ENCODE results near the gene HAT1.

The HAT1 gene, protein sequence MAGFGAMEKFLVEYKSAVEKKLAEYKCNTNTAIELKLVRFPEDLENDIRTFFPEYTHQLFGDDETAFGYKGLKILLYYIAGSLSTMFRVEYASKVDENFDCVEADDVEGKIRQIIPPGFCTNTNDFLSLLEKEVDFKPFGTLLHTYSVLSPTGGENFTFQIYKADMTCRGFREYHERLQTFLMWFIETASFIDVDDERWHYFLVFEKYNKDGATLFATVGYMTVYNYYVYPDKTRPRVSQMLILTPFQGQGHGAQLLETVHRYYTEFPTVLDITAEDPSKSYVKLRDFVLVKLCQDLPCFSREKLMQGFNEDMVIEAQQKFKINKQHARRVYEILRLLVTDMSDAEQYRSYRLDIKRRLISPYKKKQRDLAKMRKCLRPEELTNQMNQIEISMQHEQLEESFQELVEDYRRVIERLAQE

DNA sequence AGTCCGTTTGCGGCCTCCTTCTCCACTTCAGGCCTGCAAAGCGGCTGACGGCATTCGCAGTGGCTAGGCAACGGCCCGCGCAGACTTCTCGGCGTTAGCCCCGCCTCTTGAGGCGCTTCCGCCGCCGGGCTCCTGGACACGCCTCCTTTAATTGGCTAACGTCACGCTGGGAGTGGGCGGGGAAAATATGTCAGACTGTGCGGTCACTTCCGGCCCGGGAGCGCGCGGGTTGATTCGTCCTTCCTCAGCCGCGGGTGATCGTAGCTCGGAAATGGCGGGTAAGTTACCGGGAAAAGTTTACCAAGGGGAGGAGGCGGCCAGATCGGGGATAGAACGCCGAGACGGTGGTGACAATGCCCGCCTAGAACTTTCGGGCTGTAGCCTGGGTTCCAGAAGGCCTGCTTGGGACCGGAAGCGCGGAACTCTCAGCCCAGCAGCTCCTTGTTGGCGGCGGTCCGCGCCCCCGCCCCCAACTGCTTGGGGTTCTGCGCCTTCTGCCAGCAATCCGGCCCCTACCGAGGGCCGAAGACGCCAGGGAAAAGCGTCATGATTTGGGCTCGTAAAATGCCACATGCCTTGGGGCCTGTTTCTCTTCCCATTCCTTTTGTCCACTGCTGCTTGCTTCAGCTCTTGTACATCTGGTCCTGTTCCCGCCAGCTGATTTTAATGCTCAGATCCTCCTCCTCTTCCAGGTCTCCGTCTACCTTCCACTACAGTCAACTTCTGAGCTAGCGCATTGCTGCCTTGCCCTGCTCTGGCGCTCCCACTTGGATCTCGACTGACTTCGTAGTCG, at the start of gene HAT1:
Gene HAT1, plus strand, starts transcription at position 232 of the 793 bp plus-strand sequence. Its CDS starts 40 bp downstream, at position 272.
- peak; percentile 96 for FAIRE-seq
- TF ChIP-seq POLR2A (IDR thresholded peaks at IDR 0.05; ENCODE audit: low read depth, low read length), result peak; percentile 56
- DNase-seq (ENCODE audit: insufficient read length, low spot score), result peak; percentile 88

DNA sequence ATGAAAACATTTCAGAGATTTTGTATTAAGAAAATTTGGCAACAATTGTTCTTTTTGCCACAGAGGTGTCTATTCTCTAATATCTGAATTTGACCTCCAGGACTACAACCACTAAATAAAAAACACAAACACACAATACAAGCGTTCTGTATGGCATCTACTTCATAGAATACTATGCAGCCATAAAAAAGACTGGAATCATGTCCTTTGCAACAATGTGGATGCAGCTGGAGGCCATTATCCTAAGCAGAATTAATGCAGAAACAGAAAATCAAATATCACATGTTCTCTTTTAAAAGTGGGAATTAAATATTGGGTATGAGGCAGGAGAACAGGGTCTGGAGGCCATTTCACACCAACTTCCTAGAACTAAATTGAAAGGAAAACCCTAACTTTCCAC, 47.7 kb upstream of the HAT1 start:
- FAIRE-seq (no peak), DNase-seq (ENCODE audit: insufficient read length, low spot score) (no peak)
- TF ChIP-seq POLR2A (IDR thresholded peaks at IDR 0.05; ENCODE audit: low read depth, low read length), result no peak

DNA sequence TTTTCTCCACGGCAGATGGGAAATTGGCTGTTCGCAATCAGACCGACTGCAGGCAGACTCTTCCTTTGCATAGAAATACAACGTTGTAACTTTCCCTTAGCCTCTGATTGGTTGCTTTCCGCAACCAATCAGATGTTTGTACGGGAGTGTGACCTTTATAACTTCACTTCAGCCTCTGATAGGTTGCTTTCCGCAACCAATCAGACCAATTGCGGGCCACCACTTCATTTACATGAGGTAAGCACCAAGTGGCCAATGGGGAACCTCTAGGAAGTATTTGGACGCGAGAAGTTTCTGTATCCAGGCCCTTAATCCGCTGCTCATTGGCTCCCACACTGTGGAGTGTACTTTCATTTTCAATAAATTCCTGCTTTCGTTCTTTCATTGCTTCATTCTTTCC, 47.3 kb upstream of the HAT1 start:
- no peak for TF ChIP-seq POLR2A (IDR thresholded peaks at IDR 0.05; ENCODE audit: low read depth, low read length)
- DNase-seq (ENCODE audit: insufficient read length, low spot score) (no peak), FAIRE-seq (no peak)

DNA sequence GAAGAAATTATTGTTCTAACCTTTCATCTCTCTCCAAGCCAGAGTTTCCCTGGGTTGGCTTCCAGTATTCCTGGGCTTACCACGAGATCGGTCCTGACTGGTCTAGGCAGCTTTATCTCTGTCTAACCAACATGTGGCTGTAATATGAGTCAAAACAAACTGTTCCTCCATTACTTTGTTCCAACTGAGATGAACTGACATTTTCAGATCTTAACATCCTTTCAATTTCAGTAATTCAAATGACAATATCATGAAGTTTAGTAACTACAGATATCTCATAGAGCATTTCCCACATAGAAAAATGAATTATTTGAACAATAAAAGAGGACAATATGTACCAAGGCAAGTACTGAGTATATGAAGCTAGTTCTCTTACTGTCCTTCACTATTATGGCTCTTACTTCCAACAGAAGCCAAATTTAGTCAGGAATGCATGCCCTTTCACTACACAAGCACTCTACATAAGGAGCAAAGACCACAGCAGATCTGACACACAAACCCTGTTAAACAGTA, 43.7 kb upstream of the HAT1 start:
- TF ChIP-seq POLR2A (IDR thresholded peaks at IDR 0.05; ENCODE audit: low read depth, low read length), result no peak
- DNase-seq (ENCODE audit: insufficient read length, low spot score) (no peak), FAIRE-seq (peak; percentile 78)

DNA sequence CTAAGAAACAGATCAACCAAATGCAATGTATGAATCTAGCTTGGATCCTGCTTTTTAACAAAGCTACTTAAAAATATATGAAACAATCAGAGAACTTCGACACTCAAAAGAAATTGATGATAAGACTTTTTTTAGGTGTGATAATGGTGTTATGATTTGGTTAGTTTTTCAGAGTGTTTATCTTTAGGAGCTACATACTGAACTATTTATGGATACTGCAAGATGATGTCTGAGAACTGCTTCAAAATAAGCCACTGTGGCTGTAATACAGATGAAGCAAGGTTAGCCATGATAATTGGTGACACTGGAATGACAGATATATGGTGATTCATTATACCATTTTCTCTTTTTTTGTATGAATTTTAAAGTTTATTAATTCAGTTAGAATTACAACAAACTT, 42.4 kb upstream of the HAT1 start:
- peak; percentile 58 for FAIRE-seq
- DNase-seq (ENCODE audit: insufficient read length, low spot score), result no peak
- TF ChIP-seq POLR2A (IDR thresholded peaks at IDR 0.05; ENCODE audit: low read depth, low read length), result no peak

DNA sequence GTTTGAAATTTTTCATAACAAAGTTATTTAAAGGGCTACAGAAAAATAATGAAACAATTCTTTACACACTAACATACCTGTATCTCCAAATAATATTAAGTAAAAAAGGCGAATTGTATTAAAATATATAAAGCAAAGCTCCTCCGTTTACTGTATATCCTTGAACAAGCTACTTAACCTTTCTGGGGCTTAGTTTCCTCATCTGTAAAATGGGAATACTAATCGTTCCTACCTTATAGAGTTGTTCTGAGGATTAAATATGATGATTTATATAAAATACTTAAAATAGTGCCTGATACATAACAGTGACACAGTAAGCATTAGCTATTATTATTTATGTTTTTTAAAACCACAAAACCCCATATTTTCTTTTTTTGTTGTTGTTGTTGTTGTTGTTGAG, 41.5 kb upstream of the HAT1 start:
- DNase-seq (ENCODE audit: insufficient read length, low spot score), result no peak
- no peak for FAIRE-seq
- TF ChIP-seq POLR2A (IDR thresholded peaks at IDR 0.05; ENCODE audit: low read depth, low read length), result no peak

DNA sequence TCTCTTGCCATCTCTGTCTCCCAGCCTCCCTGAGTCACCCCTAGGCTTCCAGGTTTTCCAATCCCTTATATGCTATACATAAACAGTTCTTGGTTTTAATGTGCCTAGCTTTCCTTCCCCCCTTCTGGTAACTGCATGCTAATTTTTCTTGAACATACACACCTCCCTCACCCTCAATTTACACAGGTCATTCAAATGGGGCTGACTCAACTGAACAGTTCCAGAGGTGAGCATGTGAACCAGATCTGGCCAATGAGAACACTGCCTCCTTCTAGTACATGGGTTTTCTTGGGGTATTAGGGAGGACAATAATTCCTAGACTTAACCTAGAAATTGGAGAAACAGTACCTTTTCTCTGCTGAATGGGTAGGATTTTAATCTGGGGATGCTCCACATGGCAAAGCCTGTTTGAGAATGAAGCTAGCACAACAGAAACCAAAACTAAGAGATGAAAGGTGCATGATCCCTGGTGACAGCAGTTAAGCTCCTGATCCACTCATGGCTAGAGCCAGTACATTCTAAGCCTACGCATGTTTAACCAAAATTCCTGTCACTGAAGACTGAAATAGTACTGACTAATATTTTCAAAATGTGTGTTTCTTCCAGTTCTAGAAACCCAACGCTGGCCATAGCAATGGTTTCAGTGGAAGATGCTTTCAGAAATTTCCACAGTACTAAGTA, 40.0 kb upstream of the HAT1 start:
- DNase-seq (ENCODE audit: insufficient read length, low spot score), result no peak
- no peak for TF ChIP-seq POLR2A (IDR thresholded peaks at IDR 0.05; ENCODE audit: low read depth, low read length)
- peak; percentile 27 for FAIRE-seq

DNA sequence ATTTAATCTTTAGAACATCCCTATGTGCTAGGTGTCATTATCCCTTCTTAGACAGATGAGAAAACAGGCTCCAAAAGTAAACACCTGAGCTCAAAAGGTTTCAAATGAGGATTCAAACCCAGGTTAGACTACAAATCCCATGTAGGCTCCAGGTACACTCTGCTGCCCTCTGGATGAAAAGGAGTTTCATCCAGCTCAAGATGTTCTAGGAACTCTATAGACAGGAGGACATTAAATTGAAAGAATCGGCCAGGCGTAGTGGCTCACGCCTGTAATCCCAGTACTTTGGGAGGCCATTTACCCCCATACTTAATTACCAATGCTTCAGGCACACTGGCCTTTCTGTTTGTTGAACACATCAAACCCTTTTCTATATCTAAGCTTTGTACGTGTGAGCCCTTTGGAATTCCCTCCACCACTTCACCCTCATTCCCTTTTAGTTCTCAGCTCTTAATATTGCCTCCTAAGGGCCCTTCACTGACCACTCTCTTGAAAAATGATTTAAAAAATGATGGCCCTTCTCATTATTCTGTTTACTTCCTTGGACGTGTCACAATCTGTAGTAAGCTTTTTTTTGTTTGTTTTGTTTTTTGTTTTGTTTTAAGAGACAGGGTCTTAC, 38.9 kb upstream of the HAT1 start:
- no peak for TF ChIP-seq POLR2A (IDR thresholded peaks at IDR 0.05; ENCODE audit: low read depth, low read length)

DNA sequence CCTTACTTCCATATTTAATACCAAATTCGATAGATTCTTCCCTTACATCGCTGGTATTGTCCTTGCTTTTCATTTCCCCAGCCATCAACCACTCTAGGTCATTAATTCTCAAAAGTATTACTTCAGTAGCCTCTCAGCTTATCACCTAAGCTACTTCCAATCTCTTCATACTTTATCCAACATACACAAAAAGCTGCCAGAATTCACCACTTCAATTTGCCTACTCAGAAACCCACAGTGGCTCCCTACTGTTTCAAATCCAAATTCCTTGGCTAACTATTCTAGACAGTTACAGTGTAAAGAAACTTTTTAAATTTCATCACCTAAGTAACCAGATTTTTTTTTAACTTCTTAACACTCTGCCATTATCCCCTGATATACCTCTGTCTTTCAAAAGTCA, 32.9 kb upstream of the HAT1 start:
- DNase-seq (ENCODE audit: insufficient read length, low spot score) (no peak), FAIRE-seq (no peak)
- TF ChIP-seq POLR2A (IDR thresholded peaks at IDR 0.05; ENCODE audit: low read depth, low read length), result no peak

More for the DNA sequence above, 38.9 kb upstream of the HAT1 start:
- DNase-seq (ENCODE audit: insufficient read length, low spot score) (no peak), FAIRE-seq (no peak)

DNA sequence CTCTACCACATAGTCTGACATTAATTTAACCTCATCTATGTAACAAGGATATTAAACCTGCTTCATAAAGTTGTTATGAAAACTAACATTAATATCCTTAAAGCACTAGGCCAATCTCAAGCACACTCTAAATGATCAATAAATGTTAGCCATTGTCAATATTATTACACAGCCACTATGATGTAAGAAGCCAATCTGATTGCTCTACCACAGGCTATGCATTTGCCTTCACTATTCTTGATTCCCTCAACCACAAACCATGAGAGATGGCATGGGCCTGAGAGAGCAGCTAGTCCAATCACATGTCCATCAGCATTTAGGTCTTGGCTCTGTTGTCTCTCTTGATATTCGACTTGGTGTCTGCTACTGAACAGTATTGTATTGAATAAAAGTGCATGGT, 32.5 kb upstream of the HAT1 start:
- DNase-seq (ENCODE audit: insufficient read length, low spot score) (no peak), FAIRE-seq (no peak)
- TF ChIP-seq POLR2A (IDR thresholded peaks at IDR 0.05; ENCODE audit: low read depth, low read length), result no peak

DNA sequence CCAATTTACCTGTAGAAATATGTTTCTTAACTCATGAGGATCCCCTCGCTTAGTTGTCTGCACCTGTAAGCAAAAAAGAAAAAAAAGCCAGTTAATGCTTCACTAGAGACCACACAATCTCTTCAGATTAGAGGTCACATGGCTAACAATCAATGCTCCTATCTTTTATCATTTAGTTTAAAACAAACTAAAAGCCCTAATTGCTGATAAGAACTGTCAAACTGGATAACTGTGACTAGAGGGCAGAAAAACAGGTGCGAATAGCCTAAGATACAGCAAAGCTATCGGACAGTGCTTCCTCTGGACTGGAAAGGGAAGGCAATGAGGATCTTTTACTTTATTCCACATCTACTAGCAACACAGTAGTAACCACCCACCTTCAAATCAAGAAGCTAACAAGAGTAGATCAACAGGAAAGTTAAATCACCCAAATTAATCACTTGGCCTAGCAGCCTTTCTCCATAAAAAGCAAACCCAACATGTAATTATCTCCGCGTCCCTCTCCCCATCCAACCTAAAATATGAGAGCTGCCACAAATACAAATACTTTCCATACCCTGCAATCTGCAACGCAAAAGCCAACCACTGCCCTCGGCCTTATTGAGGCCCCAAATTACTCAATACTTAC, 29.0 kb upstream of the HAT1 start:
- no peak for DNase-seq (ENCODE audit: insufficient read length, low spot score)
- TF ChIP-seq POLR2A (IDR thresholded peaks at IDR 0.05; ENCODE audit: low read depth, low read length), result no peak
- peak; percentile 72 for FAIRE-seq

DNA sequence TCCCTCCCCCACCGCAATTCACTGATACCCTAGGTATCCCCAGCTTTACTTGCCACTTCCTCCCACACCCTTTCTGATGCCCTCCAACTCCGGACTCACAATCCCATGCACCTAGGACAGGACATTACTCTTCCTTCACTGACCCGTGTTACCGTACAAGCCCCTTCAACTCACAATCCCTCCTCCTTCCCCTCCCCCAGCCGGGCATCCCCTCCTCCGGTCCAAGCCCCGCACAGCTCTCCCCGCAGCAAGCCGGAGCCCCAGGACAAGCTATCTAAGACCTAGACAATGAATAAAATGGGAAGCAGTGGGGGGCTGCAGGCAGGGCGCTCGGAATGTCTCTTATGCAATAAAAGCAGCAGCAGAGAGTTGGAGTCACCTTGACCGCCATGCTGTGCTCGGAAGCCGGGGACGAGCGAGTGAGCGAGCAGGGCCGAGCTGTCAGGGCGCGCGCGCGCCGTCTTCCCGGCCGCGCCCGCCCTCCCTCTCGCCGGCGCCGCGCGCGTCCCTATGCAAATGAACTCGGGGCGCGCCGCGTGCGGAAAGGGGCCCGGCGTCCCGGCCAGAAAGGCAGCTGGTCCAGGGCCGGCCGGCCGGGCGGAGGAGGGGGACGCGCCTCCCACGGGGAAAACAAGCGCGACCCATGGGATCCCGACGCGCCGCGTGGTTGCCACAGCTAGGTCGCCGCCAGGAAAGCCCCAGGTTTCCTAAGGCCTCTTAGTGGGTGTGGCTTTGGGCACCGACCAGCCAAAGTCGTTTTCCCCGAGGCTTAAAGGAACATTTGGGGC, 28.2 kb upstream of the HAT1 start, which contains the start of gene SLC25A12:
Gene SLC25A12, minus strand, starts transcription at position 421 of the 788 bp plus-strand sequence. Its CDS starts 30 bp downstream, at position 391.
- FAIRE-seq (peak; percentile 55), DNase-seq (ENCODE audit: insufficient read length, low spot score) (peak; percentile 87)
- peak; percentile 26; the same call in 1 of the 2 replicates for TF ChIP-seq POLR2A (IDR thresholded peaks at IDR 0.05; ENCODE audit: low read depth, low read length)
